Muscle of arm (tissue), 12 donors: Measurements from ENCODE around the gene SCAP. TPM values are rescaled to one million over a fixed set of nuclear protein-coding genes. Genes with fewer than 3 reads are reported as not detected.

Experiments
- DNase-seq: peaks from one replicate; pipeline ENCODE4 v3.0.0-alpha.2; 2013
- polyA plus RNA-seq, 12 donors: library from polyadenylated mRNA; unstranded; fragments of 120-200 nt; gene quantifications; one replicate each; pipeline ENCODE4 v1.2.1, GENCODE V29; 2013; ENCODE audit not compliant: insufficient read length in 12 of 12

Gene SCAP
- polyA plus RNA-seq, 12 donors = 38.1 to 63.8 (median 50.1) TPM; not detected in 1

DNA sequence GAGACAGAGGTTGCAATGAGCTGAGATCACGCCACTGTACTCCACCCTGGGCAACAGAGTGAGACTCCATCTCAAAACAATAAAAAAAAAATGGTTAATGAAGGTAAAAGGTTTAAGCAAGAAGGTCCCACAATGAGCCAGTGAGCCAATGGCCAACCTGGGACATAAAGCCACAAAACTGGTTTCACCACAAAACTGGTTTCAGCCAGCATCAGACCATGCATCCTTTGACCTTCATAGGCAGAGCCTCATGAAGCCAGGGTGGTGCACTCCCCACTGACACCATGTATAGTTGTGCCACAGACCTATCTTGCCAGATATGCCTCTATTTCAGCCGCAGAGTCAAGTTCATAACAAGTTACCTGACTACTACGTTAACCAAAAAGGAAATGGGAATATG lies 41.9 kb downstream of the SCAP start:
- DNase-seq = no peak

DNA sequence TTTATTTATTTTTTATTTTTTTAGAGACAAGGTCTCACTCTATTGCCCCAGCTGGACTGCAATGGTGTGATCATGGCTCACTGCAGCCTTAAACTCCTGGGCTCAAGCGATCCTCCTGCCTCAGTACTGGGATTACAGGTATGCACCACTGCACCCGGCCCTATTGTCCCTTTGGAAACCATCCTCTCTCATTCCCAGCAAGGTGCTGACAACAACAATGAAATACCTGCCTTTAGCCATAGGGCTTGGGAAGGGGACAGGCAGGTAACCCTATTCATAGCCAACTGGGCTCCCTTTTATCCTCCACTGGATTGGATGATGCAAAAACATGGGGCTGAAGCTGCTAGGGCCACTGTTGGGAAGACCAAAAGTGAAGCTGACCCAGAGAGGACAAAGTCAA lies 43.1 kb downstream of the SCAP start:
- DNase-seq = no peak

DNA sequence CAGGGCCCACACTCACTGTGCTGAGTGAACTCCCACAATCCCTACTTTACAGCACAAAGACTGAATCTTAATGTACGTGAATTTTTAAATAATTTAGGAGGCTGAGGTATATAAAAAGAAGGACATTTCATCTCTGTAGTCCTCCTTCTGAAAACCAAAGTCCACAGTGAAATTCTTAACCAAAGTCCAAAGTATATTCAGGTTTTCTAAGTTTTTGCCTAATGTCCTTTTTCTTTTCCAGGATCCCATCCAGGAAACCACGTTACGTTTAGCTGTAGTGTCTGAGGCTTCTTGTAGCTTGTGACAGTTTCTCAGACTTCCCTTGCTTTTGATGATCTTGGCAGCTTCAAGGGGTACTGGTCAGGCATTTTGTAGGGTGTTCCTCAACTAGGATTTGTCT lies 44.5 kb downstream of the SCAP start:
- DNase-seq = no peak

DNA sequence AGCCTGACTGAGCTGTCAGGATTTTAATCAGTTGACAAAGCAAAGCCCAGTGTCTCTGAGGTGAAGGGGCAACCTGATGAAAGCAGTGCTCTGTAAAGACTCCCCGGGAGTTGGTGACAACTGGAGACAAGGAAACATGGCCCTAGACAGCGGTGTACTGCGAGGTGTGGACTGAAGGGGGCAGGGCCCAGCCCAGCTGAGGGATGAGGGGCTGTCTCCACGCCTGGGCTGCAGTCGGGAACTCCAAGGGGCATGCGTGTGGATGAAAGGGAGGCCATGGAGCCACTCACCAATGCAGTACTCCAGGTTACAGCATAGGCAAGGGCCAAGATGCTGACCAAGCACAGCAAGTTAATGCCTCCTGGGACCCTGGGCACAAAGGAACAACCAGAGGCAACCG lies 45.1 kb downstream of the SCAP start:
- no peak for DNase-seq

DNA sequence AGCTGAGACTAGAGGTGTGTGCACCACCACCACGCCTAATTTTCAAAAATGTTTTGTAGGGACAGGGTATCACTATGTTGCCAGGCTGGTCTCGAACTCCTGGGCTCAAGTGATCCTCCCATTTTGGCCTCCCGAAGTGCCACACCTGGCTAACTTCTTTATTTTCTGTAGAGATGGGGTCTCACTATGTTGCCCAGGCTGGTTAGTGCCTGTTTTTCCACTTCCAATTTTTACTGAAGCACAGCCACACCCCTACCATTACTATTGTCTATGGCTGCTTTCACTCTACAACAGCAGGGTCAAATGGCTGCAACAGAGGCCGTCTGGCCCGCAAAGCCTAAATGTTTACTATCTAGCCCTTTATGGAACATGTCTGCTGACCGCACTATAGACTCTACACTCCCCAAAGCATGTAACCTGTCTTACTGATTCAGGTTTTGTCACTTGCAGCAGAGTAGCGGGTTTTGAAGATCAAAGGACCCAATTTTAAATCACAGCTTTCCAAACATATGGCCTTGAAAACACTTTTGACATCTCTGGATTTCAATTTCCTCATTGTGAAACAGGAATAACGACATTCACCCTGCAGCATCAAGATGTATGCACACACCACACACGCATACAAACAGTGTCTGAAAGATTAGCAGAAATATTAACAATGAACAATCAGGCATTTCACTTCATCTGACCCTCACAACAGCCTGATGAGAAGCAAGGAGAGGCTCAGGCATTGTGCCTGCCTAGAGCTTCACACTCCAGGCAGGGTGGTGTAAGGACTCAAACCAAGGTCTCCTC lies 46.1 kb downstream of the SCAP start:
- DNase-seq = no peak

DNA sequence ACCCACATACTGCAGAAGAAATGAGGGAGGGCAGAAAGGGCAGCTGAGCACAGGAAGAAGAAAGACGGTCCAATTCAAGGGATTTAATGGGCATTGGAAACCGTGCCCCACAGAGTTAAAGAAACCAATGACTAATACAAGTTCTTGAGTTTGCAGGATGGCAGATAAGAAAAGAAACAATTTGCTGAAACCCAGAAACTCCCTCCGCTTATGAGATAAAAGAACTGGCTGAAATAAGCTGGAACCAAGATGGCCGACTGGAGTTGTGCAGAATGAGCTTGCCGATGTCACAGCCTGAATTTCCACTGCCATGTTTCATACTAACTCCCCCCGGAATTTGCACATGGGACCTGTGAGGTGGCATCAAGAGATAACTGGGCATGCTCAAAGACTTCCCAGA lies 47.1 kb downstream of the SCAP start:
- DNase-seq = no peak

DNA sequence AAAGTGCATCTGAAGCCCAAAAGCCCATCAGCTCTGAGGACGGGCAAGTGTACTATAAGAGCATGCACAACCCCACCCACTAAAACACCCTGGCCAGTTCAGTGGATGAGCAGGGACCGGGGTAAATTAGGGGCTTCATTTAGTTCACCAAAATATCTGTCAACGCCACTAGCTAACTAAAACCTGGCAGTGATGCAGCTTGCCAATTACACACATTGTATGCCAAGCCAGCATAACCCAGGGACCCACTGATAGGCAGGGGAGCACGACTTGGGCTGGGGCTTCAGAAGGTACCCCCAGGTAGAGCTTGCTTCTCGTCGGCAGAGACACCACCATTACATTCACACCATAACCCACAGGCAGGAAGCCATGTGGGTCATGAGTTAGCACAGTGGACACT lies 47.9 kb downstream of the SCAP start:
- DNase-seq = no peak

DNA sequence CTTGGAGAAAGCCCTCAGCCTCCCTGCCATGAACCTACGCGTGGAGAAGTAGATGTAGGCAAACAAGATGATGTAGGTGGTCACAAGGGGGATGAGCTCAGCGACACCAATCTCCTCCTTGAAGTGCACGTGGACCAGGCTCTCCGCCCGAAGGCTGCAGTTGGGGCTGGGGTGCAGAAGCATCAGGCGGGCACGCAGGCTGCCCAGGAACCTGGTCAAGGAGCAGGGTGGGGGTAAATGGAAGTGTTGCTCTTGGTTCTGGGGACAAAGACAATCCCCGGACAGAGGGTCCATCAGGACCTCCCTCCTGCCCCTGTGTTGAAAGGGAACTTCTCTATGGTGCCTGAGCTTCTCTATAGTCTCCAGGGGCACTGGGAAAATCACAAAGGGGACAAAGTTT lies 49.8 kb downstream of the SCAP start:
- DNase-seq = no peak

DNA sequence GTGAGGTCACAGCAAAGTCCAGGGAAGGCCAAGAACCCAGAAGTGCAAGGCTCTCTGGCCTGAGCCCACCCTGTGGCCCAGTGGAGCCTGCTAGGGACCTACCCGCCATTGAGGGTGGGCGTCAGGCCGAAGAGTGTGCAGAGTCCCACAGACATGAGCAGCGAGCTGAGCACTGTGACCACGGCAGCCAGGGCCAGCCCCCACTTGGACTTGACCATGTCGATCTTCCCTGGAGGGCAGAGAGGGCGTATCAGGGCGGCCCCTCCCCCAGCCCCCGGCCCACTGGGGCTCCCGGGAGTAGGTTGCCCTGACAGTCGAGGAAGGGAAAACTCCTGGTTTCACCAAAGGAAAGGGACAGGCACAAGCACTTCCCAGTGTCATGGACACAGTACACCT lies 50.4 kb downstream of the SCAP start:
- no peak for DNase-seq

DNA sequence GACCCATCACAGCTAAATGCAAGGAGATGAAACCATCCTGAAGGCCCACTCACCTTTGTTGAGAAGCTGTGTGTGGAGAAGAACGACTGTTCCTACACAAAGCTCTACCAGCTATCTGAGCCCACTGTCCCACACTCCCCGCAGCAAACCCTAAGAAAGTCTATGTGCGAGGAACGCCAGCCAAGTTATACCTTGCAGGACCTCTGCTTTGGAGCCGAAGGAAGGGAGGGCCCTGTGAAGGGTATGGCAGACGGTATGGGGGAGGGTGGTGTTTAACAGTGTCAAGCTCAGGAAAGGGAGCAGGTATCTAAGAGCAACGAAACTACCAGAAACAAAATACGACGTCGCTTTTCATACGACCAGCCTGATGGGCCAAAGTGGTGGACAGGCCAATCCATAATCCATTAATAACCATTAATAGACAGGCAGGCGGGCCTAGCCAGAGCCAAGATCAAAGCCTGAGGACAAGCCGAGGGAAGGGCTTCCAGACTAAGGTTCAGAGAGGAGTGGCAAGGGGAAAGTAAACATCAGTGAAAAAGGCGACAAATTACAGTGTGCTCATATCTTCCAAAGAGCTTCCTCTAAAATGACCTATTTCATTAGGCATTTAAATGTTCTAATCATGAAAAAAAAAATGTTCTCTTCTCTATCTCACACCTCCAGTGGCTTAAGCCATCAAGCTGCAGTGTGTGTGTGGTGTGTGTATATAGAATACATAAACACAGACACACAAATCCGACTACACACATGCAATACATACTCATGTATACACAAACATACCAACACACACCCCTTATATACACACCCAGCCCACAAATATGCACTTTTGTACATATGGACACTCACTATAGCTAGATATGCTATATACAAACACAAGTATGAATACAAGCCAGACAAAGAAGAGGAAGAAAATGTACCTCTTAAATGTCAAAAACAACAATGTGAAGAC lies 51.0 kb downstream of the SCAP start:
- no peak for DNase-seq

DNA sequence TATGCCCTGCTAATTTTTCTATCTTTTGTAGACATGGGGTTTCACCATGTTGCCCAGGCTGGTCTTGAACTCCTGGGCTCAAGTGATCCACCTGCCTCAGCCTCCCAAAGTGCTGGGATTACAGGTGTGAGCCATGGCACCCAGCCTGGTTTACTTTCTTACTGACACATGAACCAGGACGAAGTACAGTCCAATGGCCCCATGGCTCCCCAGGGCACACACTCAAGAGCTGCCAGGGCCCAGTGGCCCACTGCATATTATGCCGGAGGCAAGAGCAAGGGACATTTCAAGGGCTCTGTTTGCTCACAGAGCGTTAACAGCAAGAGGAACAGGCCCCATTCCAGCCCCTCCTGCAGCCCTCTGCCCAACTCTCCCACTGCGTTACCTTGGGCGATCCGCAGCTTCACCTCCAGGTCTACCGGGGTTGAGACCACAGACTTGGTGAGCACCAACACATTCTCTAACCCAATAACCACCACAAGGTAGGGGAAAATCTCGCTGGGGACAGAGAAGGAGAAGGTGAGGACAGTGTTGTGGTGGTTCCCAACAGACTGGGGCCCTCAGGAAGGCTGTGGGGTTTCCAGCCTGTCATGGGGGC lies 52.1 kb downstream of the SCAP start:
- no peak for DNase-seq

DNA sequence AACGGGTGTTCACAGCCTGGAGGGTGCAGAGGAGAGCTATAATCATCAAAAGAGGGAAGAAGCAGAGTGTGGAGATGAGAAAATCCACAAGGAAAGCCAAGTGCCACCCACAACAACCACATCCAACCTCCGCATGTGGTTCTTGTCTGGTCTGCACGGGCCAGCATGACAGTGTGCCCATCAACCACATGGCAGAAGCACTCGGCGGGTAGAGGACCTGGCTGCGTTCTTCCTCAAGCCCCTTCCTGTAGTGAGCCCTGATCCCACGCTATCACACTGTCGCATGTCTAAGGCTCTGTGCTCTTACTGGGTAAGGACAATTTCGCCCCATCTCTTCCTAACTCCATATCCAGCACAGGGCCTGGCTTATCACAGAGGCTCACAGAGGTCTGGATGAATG lies 53.0 kb downstream of the SCAP start:
- DNase-seq = no peak

DNA sequence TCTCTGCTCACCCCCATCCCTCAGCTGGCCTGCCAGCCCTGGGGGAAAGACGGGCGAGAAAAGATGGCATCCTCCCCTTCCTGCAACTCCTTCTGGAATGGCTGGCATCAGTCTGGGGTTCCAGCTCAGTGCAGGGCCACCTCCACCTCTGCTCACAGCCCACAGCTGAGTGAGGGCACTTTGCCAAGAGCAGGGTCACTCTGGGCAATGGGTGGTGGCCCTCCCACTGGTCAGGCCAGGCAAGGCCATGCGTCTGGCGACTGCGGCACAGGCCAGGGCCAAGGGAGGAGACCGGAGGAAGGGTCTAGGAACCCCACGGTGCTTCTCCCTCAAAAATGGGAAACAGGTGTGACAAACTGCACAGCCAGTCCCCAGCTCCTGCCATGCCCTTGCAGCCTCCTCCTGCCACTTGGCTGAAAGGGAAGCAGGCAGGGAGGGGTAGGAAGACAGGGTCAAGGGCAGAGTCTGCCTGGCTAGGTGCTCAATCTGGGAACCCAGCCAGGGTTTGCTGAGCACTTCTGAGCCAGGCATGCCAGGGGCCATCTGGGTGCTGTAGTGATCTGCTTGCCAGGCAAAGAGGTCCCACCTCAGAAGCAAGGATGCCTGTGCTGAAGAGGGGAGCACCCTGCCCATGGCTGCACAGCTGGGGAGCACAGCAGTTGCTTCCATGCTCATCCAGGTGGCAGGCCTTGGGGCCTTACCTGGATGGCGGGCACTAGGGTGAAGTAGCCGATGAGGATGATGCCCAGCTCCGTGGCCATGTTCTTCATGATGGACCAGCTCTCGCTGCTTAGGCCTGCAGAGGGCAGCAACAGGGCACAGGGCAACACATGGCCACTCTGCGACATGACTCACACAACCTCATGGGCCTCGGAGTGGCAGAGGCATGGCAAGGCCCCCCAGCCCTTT lies 53.7 kb downstream of the SCAP start:
- no peak for DNase-seq

DNA sequence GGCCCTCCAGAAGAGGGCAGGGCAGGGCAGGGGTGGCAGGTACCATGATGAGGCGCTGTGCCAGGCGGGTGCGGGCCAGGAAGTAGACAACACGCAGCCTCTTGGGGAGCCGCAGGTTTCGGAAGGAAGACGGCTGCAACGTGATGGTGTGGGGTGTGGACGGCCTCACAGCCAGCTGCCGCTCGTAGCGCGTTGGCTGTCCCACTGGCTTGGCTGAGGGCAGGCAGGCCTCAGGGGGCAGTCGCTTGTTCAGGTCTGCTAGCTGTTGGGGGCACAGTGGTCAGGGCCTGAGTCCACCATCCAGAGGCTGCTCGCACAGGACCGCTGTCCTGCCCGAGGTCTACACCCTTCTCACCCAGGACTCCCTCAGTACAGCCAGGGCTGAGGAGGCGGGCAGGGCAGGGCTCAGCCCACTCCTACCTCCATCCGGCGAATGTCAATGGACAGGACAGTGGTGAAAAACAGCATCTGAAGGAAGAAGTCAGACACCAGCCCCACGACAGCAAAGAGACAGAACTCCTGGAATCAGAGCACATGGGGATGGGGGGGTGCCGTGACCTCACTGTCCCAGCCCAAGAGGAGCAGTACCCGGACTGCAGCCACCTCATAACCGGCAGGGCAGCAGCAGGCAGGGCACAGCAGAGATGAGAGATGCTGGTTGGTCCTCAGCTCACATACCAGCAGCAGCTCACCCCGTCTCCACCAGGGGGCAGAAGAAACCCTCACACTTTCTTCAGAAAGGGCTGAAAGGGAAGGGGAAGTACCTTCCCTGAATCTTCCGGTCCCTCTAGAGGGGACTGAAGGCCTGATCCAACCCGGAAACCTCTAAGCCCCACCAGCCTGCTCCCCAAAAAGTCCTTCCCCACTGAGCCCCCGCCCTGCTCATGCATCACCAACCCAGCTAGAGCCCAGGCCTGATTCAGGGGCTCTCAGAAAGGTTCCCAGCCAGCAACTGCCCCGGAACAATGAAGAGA lies 54.9 kb downstream of the SCAP start:
- peak; percentile 85 for DNase-seq

DNA sequence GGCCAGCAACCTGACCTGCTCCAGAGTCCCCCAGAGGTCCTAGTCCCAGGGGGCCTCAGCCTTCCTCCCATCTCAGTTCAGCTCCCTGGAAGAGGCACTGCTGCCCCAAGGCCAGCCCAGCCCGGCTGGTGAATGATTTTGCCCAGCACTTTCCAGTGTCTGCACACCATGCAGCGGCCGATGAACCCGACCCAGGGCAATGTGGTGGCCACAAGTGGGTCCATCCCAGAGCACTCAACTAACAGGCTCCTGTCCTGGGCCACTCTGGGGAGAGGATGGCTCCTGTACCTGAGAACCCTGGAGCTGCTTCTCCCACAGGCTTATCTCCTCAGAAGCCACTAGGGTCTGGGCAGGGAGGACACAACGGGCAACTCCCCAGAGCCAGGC lies 55.7 kb downstream of the SCAP start:
- DNase-seq = no peak

DNA sequence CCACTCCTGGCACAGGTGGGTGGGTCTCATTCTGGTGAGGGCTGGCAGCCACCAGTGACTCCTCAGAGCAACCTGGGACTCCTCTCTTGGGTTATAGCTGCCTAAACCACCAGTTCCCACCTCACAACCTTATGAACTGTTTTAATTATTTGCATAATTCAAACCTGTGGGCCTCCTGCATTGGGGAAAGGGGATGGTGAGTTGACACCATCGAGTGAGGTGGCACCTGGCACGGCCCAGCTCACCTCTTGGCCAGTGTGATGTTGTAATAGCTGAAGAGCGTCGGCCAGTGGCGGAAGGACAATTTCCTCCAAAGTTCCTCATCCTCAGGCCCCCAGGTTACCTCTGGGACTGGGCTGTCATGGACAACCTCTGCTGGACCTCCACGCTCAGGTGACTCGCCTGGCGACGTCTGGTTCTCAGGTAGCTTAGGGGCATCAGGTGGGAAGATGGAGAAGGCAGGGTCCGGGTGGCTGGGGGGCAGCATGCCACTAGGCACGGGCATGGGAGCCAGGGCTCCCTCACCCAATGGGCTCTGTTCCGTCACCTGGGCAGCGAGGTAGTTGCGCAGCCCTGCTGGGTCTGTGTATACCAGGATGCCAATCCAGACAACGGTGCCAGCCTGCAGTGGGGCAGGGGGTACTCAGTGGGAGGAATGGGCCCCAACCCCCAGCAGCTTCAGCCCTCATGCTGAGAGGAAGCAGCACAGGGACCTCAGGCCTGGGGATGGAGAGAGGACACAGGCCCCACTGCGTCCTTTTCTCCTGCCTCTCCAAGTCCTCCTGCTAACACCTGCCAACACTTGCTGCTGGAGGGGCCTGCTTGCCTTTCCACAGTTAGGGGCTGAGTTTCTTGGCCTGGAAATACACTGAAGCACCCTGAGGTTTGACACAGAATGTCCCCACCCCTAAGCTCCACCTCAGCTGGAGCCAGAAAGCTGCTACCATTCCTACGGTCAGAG lies 56.4 kb downstream of the SCAP start:
- no peak for DNase-seq

DNA sequence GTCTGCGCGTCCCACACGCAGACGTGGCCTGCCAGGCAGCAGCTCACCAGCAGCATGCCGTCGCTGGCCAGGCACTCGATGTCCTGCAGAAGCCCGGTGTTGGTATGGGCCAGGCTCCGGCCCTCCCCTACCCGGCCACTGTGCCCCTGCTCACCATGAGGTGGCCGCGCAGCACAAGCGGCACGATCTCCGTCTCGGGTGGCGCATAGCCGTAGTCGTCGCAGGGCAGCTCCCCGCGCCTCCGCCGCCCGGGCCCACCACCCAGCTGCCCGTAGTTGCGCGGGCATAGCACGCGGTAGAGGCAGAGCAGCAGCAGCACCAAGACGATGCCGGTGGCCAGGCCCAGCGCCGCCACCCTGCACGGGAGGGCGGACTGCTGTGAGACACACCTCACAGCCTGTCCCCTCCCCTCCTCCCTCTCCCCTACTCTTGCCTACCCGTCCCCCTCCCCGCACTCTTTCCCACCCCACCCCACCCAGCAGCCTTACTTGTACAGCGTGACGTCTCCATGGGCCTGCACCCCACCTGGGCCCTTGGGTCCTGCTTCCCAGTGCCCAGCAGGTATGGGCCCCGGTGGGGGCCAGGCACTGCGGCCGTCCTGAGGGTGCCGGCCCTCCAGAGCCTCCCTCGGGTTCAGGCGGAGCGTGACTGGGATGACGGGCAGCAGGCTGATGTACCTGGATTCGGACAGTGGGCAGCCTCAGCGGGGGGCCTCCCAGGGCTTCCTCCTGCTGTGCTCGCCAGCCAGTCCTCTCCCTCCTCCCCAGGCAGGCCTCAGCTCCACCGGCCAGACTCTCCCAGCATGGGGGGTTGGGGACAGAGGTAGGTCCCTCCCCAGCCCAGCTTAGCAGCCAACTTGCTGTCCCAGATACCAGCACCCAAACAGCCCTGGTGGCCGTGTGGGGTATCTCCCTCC lies 57.3 kb downstream of the SCAP start:
- no peak for DNase-seq

DNA sequence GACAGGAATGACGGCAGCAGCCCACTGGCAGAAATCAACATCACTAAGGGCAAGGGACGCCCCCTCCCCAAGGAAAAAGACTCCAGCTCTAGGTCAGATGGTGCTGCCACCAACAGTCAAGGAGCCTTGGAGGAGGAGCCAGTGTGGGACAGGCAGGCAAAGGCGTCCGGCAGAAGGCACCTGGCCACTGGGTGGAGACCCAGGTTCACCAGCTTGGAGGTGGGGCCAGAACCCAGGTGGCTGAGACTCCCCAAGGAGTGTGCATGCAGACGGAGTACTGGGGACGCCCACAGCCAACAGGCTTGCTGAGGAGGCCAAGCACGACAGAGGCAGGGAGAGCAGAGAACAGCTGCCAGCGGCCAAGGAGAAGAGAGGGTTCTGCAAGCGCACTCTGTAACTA lies 59.7 kb downstream of the SCAP start:
- DNase-seq = no peak
